Measurements from ENCODE around the gene C1orf87. TPM values are rescaled to one million over a fixed set of nuclear protein-coding genes. Genes with fewer than 3 reads are reported as not detected.

C1orf87 gene
- total RNA-seq, 2 donors from 2014 or later = not detected

GRCh38 chr1:59985911-59986515 lies 87.6 kb downstream of the C1orf87 start:
- H3K36me3 Mint-ChIP-seq (ENCODE audit: low read depth) = no peaks in the 10 kb centered on the region
- no peak overlapping the region for H3K4me3 Mint-ChIP-seq
- H3K4me3 ChIP-seq (ENCODE audit: low read length) = no peak overlapping the region
- DNase-seq = no peak
- no peak overlapping the region for H3K27ac Mint-ChIP-seq
- TF ChIP-seq CTCF (conservative IDR thresholded peaks at IDR 0.05) = no peak
- no peaks in the 10 kb centered on the region for H3K36me3 ChIP-seq (ENCODE audit: control insufficient read depth, insufficient read depth, low read length)
- no peaks in the 10 kb centered on the region for H3K9me3 ChIP-seq (ENCODE audit: control insufficient read depth, low read length)
- no peaks in the 10 kb centered on the region for H3K27me3 ChIP-seq (ENCODE audit: control insufficient read depth, insufficient read depth, low read length, poor library complexity, severe bottlenecking)
- peak overlapping the region; percentile 82 for H3K27ac ChIP-seq (ENCODE audit: low read depth, low read length)
- no peaks in the 10 kb centered on the region for H3K9me3 Mint-ChIP-seq
- no peak overlapping the region for H3K9ac ChIP-seq (ENCODE audit: extremely low read depth, low read length, poor library complexity, severe bottlenecking)
- peaks cover 2% of the 10 kb centered on the region for H3K27me3 Mint-ChIP-seq (ENCODE audit: insufficient read depth)
- H3K4me1 ChIP-seq (ENCODE audit: control insufficient read depth, insufficient read depth, low read length) = no peaks in the 10 kb centered on the region
- 94 to 100% methylated on average over 4 to 8 of the region's 8 CpGs for WGBS, 2 experiments (ENCODE audit: insufficient coverage in 1 of 2, insufficient read length in 1 of 2)
- H3K4me1 Mint-ChIP-seq = peaks cover 3% of the 10 kb centered on the region

GRCh38 chr1:59979666-59980065 lies 93.9 kb downstream of the C1orf87 start:
- no peaks in the 10 kb centered on the region for H3K4me1 ChIP-seq (ENCODE audit: control insufficient read depth, insufficient read depth, low read length)
- H3K27ac Mint-ChIP-seq = no peak overlapping the region
- H3K27me3 ChIP-seq (ENCODE audit: control insufficient read depth, insufficient read depth, low read length, poor library complexity, severe bottlenecking) = peaks cover 19% of the 10 kb centered on the region
- WGBS, 2 experiments (ENCODE audit: insufficient coverage in 1 of 2, insufficient read length in 1 of 2) = 89 to 95% methylated on average over 5 of the region's 5 CpGs
- no peaks in the 10 kb centered on the region for H3K36me3 ChIP-seq (ENCODE audit: control insufficient read depth, insufficient read depth, low read length)
- H3K9me3 ChIP-seq (ENCODE audit: control insufficient read depth, low read length) = no peaks in the 10 kb centered on the region
- no peak for DNase-seq
- H3K9me3 Mint-ChIP-seq = no peaks in the 10 kb centered on the region
- no peaks in the 10 kb centered on the region for H3K36me3 Mint-ChIP-seq (ENCODE audit: low read depth)
- H3K27me3 Mint-ChIP-seq (ENCODE audit: insufficient read depth) = peaks cover 23% of the 10 kb centered on the region
- no peak overlapping the region for H3K4me3 ChIP-seq (ENCODE audit: low read length)
- no peak overlapping the region for H3K4me3 Mint-ChIP-seq
- no peak for TF ChIP-seq CTCF (conservative IDR thresholded peaks at IDR 0.05)
- H3K9ac ChIP-seq (ENCODE audit: extremely low read depth, low read length, poor library complexity, severe bottlenecking) = no peak overlapping the region
- H3K4me1 Mint-ChIP-seq = no peaks in the 10 kb centered on the region
- no peak overlapping the region for H3K27ac ChIP-seq (ENCODE audit: low read depth, low read length)

GRCh38 chr1:59978511-59978910 lies 95.1 kb downstream of the C1orf87 start:
- H3K9ac ChIP-seq (ENCODE audit: extremely low read depth, low read length, poor library complexity, severe bottlenecking) = no peak overlapping the region
- H3K36me3 Mint-ChIP-seq (ENCODE audit: low read depth) = no peaks in the 10 kb centered on the region
- 90 to 94% methylated on average over 2 of the region's 2 CpGs for WGBS, 2 experiments (ENCODE audit: insufficient coverage in 1 of 2, insufficient read length in 1 of 2)
- H3K27ac Mint-ChIP-seq = no peak overlapping the region
- DNase-seq = no peak
- no peaks in the 10 kb centered on the region for H3K4me1 ChIP-seq (ENCODE audit: control insufficient read depth, insufficient read depth, low read length)
- no peaks in the 10 kb centered on the region for H3K9me3 ChIP-seq (ENCODE audit: control insufficient read depth, low read length)
- no peak overlapping the region for H3K4me3 Mint-ChIP-seq
- H3K27me3 Mint-ChIP-seq (ENCODE audit: insufficient read depth) = peaks cover 22% of the 10 kb centered on the region
- peaks cover 27% of the 10 kb centered on the region for H3K27me3 ChIP-seq (ENCODE audit: control insufficient read depth, insufficient read depth, low read length, poor library complexity, severe bottlenecking)
- no peaks in the 10 kb centered on the region for H3K36me3 ChIP-seq (ENCODE audit: control insufficient read depth, insufficient read depth, low read length)
- TF ChIP-seq CTCF (conservative IDR thresholded peaks at IDR 0.05) = no peak
- H3K4me1 Mint-ChIP-seq = no peaks in the 10 kb centered on the region
- no peaks in the 10 kb centered on the region for H3K9me3 Mint-ChIP-seq
- H3K4me3 ChIP-seq (ENCODE audit: low read length) = no peak overlapping the region
- H3K27ac ChIP-seq (ENCODE audit: low read depth, low read length) = no peak overlapping the region

All from endodermal cell (in vitro differentiated cells).